Right lobe of liver (tissue), 6 donors: ENCODE results near the gene PPDPF. TPM values are rescaled to one million over a fixed set of nuclear protein-coding genes. Genes with fewer than 3 reads are reported as not detected.

Experiments
- ATAC-seq, 4 donors: fragments of 200-7000 bp; cut with Tn5 transposase; one replicate each; pipeline ENCODE4 v1.9.1; 2020; ENCODE audit warnings: mild to moderate bottlenecking in 4 of 4, moderate library complexity in 4 of 4
- DNase-seq, 3 donors: peaks; one replicate each; pipeline ENCODE4 v3.0.0-alpha.2; 2020
- H3K27ac ChIP-seq, 3 donors: fragments of 200-600 bp; one replicate each; pipeline ENCODE4 v1.8.0; 2022
- H3K27me3 ChIP-seq, 2 donors: fragments of 200-600 bp; one replicate each; pipeline ENCODE4 v1.8.0; 2022
- H3K36me3 ChIP-seq, 4 donors: fragments of 200-600 bp; sonication (generic) in 1 of 4; one replicate each; pipeline versions ENCODE4 v1.5.1 to v1.8.0; 2017 to 2022; ENCODE audit warnings: control low read depth in 1 of 4
- H3K4me1 ChIP-seq, 4 donors: fragments of 200-600 bp; sonication (generic) in 1 of 4; one replicate each; pipeline versions ENCODE4 v1.5.1 to v1.8.0; 2017 to 2022; ENCODE audit warnings: control low read depth in 1 of 4
- H3K4me3 ChIP-seq, 3 donors: fragments of 200-600 bp; one replicate each; pipeline ENCODE4 v1.8.0; 2022
- H3K9me3 ChIP-seq, 4 donors: fragments of 200-600 bp; sonication (generic) in 1 of 4; one replicate each; pipeline versions ENCODE4 v1.5.1 to v1.8.0; 2017 to 2022; ENCODE audit warnings: control low read depth in 1 of 4
- POLR2A ChIP-seq: fragments of 450-650 bp; IDR thresholded peaks from one replicate; pipeline ENCODE4 v1.6.1; 2017; ENCODE audit warnings: antibody characterized with exemption, mild to moderate bottlenecking
- WGBS: methylation state at CpG from one replicate; pipeline ENCODE4 v1.1.6; 2018; ENCODE audit warnings: low coverage, low lambda C conversion rate; ENCODE audit not compliant: insufficient coverage; ENCODE audit errors: missing lambda C conversion rate; 5-methylcytosine and 5-hydroxymethylcytosine counted together
- intact Hi-C, 2 donors: fragments of 100-400 bp; cut with DNase I; formaldehyde crosslinking; loops; one replicate each; pipeline versions ENCODE4 v1.11.2 to v1.14.1; 2022
- total RNA-seq, 6 experiments: library from RNA; depleted of rRNA in 2 of 6; stranded (reverse); fragments of >200 nt in 2 of 6; fragmentation: NEBNext Ultra II Directional in 3 of 6; extraction: Animal tissue kit (Norgen Biotek cat#: 25700) in 3 of 6; gene quantifications; one replicate each; pipeline versions ENCODE4 v1.1.0 to v1.2.4, GENCODE V29; 2016 to 2023
- TF ChIP-seq, protein P1 (sequence below), 4 donors: fragments of 200-600 bp in 3 of 4; fragments of 450-650 bp in 1 of 4; IDR thresholded peaks; one replicate each; pipeline versions ENCODE4 v1.5.1 to v1.8.0; 2016 to 2022; ENCODE audit warnings: antibody characterized with exemption in 4 of 4, mild to moderate bottlenecking in 2 of 4
- donor health status: DM: no; HTN: yes; CAD: no.
- donor health status: DM: no; HTN: no; CAD: no.
- donor health status: DM: no; HTN: no; CAD: no.
- donor health status: DM: no; HTN: yes; CAD: no.
- donor health status: DM: no; HTN: yes; CAD: no.

PPDPF gene
- total RNA-seq, 6 experiments from 2014 or later, result 50.2 to 99.4 (median 76.7) TPM

DNA sequence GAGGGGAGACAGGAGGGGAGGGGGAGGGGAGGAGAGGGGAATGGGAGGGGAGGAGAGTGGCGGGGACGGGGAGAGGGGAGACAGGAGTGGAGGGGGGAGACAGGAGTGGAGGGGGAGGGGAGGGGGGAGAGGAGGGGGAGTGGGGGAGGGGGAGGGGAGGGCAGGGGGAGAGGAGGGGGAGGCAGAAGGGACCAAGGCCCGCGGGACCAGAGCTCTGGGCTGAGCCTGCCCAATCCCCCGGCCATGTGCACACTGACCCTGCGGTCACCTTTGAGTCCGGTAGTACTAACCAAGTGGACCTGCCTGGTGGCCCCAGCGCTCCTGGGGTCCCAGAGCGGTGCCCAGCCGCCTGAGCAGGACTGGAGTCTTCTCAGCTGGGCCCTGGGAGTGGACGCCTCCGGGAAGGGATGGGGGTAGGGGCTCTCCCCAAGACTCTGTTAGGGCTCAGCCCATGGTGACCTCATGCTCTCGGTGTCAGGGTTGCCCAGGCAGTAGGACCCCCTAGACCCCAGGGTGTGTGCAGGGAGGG, 47.6 kb upstream of the PPDPF start:
- Histone ChIP-seq H3K9me3 (no peaks in the 10 kb centered on the region), H3K27me3 (peaks cover 0 to 22% of the 10 kb centered on the region in 2 donors), H3K36me3 (no peaks in the 10 kb centered on the region), H3K4me1 (peaks cover 0 to 4% (median 0%) of the 10 kb centered on the region in 4 donors), H3K27ac (no peak overlapping the region), H3K4me3 (no peak overlapping the region)
- ATAC-seq (no peak), DNase-seq (no peak)
- 16% methylated on average over 9 of the region's 13 CpGs for WGBS
- intact Hi-C loops, result no loop called here
- TF ChIP-seq, protein P1, sequence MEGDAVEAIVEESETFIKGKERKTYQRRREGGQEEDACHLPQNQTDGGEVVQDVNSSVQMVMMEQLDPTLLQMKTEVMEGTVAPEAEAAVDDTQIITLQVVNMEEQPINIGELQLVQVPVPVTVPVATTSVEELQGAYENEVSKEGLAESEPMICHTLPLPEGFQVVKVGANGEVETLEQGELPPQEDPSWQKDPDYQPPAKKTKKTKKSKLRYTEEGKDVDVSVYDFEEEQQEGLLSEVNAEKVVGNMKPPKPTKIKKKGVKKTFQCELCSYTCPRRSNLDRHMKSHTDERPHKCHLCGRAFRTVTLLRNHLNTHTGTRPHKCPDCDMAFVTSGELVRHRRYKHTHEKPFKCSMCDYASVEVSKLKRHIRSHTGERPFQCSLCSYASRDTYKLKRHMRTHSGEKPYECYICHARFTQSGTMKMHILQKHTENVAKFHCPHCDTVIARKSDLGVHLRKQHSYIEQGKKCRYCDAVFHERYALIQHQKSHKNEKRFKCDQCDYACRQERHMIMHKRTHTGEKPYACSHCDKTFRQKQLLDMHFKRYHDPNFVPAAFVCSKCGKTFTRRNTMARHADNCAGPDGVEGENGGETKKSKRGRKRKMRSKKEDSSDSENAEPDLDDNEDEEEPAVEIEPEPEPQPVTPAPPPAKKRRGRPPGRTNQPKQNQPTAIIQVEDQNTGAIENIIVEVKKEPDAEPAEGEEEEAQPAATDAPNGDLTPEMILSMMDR (IDR thresholded peaks at IDR 0.05), result no peak
- no peak for TF ChIP-seq POLR2A

DNA sequence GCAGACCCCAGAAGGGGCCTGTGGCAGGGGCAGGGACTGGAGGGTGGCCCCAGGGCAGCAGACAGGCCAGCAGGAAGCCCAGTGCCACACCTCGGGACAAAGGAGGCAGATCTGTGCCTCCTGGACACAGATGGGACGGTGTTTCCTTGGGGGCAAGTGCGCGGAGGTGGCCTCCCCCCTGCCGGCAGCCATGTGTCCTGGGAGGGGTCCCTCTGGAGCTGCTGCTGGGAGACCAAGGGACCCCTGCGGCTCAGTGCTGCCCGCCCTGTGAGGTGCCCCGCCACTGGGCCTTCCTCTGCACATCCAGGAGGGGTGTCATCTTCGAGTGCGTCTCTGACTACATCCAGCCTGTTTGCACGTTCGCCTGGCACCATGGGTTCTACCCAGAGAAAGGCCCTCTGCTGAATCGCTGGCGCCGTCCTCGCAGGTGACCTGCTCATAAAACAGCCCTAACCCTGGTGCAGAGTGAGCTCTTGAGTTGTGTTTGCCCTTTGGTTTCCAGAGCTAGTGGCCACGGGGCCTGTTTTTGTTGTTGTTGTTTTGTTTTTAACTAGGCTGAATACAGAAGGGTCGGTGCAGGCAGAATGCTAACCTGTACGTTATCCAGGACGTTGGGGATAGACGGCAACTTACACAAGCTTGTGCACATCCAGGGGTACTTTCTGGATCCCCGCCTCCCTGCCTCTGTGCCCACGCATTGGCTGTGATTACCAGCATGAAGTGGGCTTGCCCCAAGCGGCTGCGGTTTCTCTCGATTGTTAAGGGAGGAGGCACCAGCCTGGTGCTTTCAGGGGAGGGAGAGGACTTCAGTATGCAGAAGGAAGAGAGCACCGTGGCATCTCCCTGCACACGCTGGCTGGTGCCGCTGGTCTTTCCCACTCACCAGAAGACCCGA, 46.8 kb upstream of the PPDPF start:
- whole genome bisulfite sequencing, result 12% methylated on average over 9 of the region's 30 CpGs
- no peaks in the 10 kb centered on the region for H3K9me3 ChIP-seq
- ATAC-seq (no peak), DNase-seq (no peak)
- peaks cover 0 to 4% (median 0%) of the 10 kb centered on the region in 4 donors for H3K4me1 ChIP-seq
- TF ChIP-seq, protein P1 (IDR thresholded peaks at IDR 0.05), result no peak
- no peak for TF ChIP-seq POLR2A
- no peak overlapping the region for H3K27ac ChIP-seq
- H3K4me3 ChIP-seq, result no peak overlapping the region
- peaks cover 0 to 22% of the 10 kb centered on the region in 2 donors for H3K27me3 ChIP-seq
- no peaks in the 10 kb centered on the region for H3K36me3 ChIP-seq
- intact Hi-C loops, result no loop called here

DNA sequence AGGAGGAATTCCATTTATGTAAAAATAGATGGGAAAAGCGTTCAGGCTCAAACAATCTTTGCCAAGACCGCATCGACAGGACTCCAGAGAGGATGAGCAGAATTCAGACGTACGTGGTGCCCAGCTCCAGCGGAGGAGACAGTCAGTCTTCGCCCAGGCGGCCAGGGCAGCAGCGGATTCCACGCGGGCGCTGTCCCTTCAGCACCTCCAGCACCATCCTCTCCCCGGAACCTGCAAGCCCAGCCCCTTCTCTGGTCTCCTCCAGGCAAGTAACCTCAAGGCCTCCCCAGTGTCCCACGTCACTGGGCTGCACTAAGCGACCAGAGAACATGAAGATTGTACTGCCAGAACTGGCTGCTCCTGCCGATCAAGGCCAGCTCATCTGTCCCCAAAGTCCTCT, 45.4 kb upstream of the PPDPF start:
- Histone ChIP-seq H3K4me3 (no peak overlapping the region), H3K36me3 (no peaks in the 10 kb centered on the region), H3K4me1 (peaks cover 0 to 4% (median 0%) of the 10 kb centered on the region in 4 donors), H3K9me3 (no peaks in the 10 kb centered on the region), H3K27ac (no peak overlapping the region), H3K27me3 (peaks cover 0 to 22% of the 10 kb centered on the region in 2 donors)
- TF ChIP-seq, protein P1 (IDR thresholded peaks at IDR 0.05), result no peak
- no peak for TF ChIP-seq POLR2A
- intact Hi-C loops, result no loop called here
- DNase-seq, result no peak
- WGBS, result 5% methylated on average over 8 of the region's 16 CpGs
- ATAC-seq, result no peak

DNA sequence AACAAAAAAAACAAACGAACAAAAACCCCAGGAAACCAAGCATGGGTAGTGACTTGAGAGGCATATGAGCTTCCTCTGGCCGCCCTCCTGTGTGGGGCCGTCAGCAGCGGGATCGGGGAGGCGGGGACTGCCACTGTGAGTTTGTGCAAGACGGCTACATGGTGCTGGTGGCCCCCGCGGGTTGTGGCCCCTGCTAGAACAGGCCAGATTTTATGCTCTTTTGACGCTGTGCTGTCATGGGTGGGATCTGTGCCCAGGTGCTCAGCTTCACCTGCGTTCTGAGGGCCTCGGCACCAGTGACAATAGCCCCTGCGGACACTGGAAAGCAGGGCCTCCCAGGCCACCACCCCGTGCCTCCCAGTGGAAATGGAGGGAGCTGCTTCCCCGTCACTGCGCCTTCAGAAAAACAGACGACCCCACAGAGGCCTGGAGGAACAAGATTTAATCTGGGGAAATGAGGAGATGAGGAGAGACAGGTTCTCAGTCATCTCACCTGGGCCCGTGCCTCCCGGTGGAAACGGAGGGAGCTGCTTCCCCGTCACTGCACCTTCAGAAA, 43.4 kb upstream of the PPDPF start:
- 16% methylated on average over 12 of the region's 21 CpGs for WGBS
- DNase-seq (no peak), ATAC-seq (no peak)
- Histone ChIP-seq H3K36me3 (no peaks in the 10 kb centered on the region), H3K4me1 (peaks cover 0 to 1% (median 0%) of the 10 kb centered on the region in 4 donors), H3K27ac (no peak overlapping the region), H3K4me3 (no peak overlapping the region), H3K9me3 (no peaks in the 10 kb centered on the region), H3K27me3 (peaks cover 0 to 8% of the 10 kb centered on the region in 2 donors)
- TF ChIP-seq, protein P1 (IDR thresholded peaks at IDR 0.05), result no peak
- no peak for TF ChIP-seq POLR2A
- intact Hi-C loops, result no loop called here
